GM19240 (cell line): ENCODE data around the gene MST1R.
"Not testable (repeated sequence)": the region's sequence is repeated elsewhere in the genome, so short reads cannot be mapped to it uniquely, and the experiment has no call there.

ENCODE experiments used
- DNase-seq: peaks from one replicate; pipeline ENCODE4 v3.0.0; 2011; ENCODE audit warnings: low spot score; ENCODE audit not compliant: insufficient read length

Gene MST1R

GRCh38 chr3:49903451-49904424, at the start of gene MST1R:
MST1R (minus strand) TSS chr3:49903873; CDS start chr3:49903609, 264 bp downstream.
- peak; percentile 92 for DNase-seq

- DNase-seq = no peak
Observed at GRCh38 chr3:49952924-49953323, 49.3 kb upstream of the MST1R start.

- no peak for DNase-seq
Observed at GRCh38 chr3:49942651-49943050, 39.0 kb upstream of the MST1R start.

- DNase-seq = no peak
Observed at GRCh38 chr3:49940667-49941249, 37.1 kb upstream of the MST1R start.

GRCh38 chr3:49939858-49940666, 36.4 kb upstream of the MST1R start, which contains the start of gene RBM6:
RBM6 (plus strand) TSS chr3:49940150; CDS start chr3:49962642, 22,492 bp downstream.
- DNase-seq = peak; percentile 77

GRCh38 chr3:49937090-49937489, 33.4 kb upstream of the MST1R start:
- no peak for DNase-seq

GRCh38 chr3:49932281-49932680, 28.6 kb upstream of the MST1R start:
- not testable (repeated sequence) for DNase-seq

- DNase-seq = no peak
Observed at GRCh38 chr3:49930922-49931321, 27.2 kb upstream of the MST1R start.

GRCh38 chr3:49930168-49930690, 26.6 kb upstream of the MST1R start:
- no peak for DNase-seq

- peak; percentile 72 for DNase-seq
Observed at GRCh38 chr3:49929291-49930167, 25.9 kb upstream of the MST1R start, which contains the start of gene MON1A. MON1A (minus strand) TSS chr3:49929811; CDS start chr3:49913346, 16,465 bp downstream.

GRCh38 chr3:49928481-49929017, 24.9 kb upstream of the MST1R start:
- DNase-seq = no peak

- DNase-seq = no peak
Observed at GRCh38 chr3:49927798-49928197, 24.1 kb upstream of the MST1R start.

- DNase-seq = no peak
Observed at GRCh38 chr3:49926117-49926728, 22.6 kb upstream of the MST1R start.

GRCh38 chr3:49925485-49925884, 21.8 kb upstream of the MST1R start:
- no peak for DNase-seq

- no peak for DNase-seq
Observed at GRCh38 chr3:49924683-49925082, 21.0 kb upstream of the MST1R start.

GRCh38 chr3:49917806-49918590, 14.3 kb upstream of the MST1R start:
- not testable (repeated sequence) for DNase-seq

GRCh38 chr3:49916686-49917085, 13.0 kb upstream of the MST1R start:
- no peak for DNase-seq

- DNase-seq = no peak
Observed at GRCh38 chr3:49914906-49915305, 11.2 kb upstream of the MST1R start.

- DNase-seq = no peak
Observed at GRCh38 chr3:49912881-49913281, 9.2 kb upstream of the MST1R start.
